ENCODE data around the gene MT2A. TPM values are rescaled to one million over a fixed set of nuclear protein-coding genes. Genes with fewer than 3 reads are reported as not detected.

Gene MT2A
- total and polyA plus RNA-seq, 10 of the 15 experiments (the other 5 are each of a cell fraction or from before 2014, with no cell fraction given), result 7.3 to 271 (median 53.5) TPM

GRCh38 chr16:56623637-56624036, 15.3 kb downstream of the MT2A start:
- in situ Hi-C loops (cut with MboI), result no loop called here
- H3K4me1 ChIP-seq (ENCODE audit: control insufficient read depth, insufficient read depth, low read length), result 0 out of 2 replicates have a peak, but pooled peaks cover 3% of the 10 kb centered on the region
- H4K20me1 ChIP-seq (ENCODE audit: control insufficient read depth, insufficient read depth), result no peaks in the 10 kb centered on the region
- ChIA-PET SMC1A (ENCODE audit: uncharacterized antibody, unreplicated experiment) (interaction anchor here (1.1 to 2.9 kb wide), 8 partner anchors 10 to 175 kb away, joined by 3 to 12 read pairs (median 4); no protein-coding TSS in a partner anchor), POLR2A (interaction anchor here (1.2 to 1.3 kb wide), 2 partner anchors 11 to 12 kb away, joined by 4 read pairs; no protein-coding TSS in a partner anchor), CTCF (interaction anchor here (0.7 to 1.7 kb wide), 5 partner anchors 11 to 176 kb away, joined by 3 to 7 read pairs (median 3); partner anchors contain the start of gene MT2A), RAD21 (ENCODE audit: unreplicated experiment) (interaction anchor here (1.0 to 1.1 kb wide), 3 partner anchors 14 to 20 kb away, joined by 3 to 5 read pairs (median 4); partner anchors contain the start of gene MT2A)
- H3K36me3 ChIP-seq (ENCODE audit: control insufficient read depth in 2 of 2, insufficient read depth in 2 of 2, low read length in 1 of 2), result no peaks in the 10 kb centered on the region
- no peak overlapping the region for H3K27ac ChIP-seq (ENCODE audit: control insufficient read depth, insufficient read depth)
- H3K9ac ChIP-seq (ENCODE audit: control insufficient read depth, insufficient read depth, low read length), result no peak overlapping the region
- no peak overlapping the region for H3K4me3 ChIP-seq
- ATAC-seq, result no peak
- TF ChIP-seq MEF2A (IDR thresholded peaks at IDR 0.05; ENCODE audit: insufficient read depth, low read depth, low read length) (no peak), DPF2 (IDR thresholded peaks at IDR 0.05) (no peak), BMI1 (IDR thresholded peaks at IDR 0.05; ENCODE audit: borderline replicate concordance) (no peak), MTA2 (IDR thresholded peaks at IDR 0.05; ENCODE audit: low read depth) (no peak)
- H3K4me2 ChIP-seq (ENCODE audit: control insufficient read depth, insufficient read depth), result no peak overlapping the region
- intact Hi-C loops (cut with micrococcal nuclease; ENCODE audit: unreplicated experiment), result no loop called here
- H3K79me2 ChIP-seq (ENCODE audit: control insufficient read depth, insufficient read depth, low read length), result no peaks in the 10 kb centered on the region
- no peak overlapping the region for H2AFZ ChIP-seq (ENCODE audit: control insufficient read depth, low read depth, low read length)
- BruUV-seq (replicated peaks), result no TSS peak
- no peaks in the 10 kb centered on the region for H3K9me3 ChIP-seq (replicated peaks; ENCODE audit: control insufficient read depth, insufficient read depth, low read length)
- WGBS (ENCODE audit: insufficient coverage, insufficient replicate concordance, low lambda C conversion rate, missing lambda C conversion rate), result 80% methylated on average over 2 of the region's 2 CpGs
- H3K27me3 ChIP-seq (replicated peaks in 1 of 2; ENCODE audit: control insufficient read depth in 2 of 2, insufficient read depth in 2 of 2, low read length in 1 of 2), result no peaks in the 10 kb centered on the region; a peak in 2 of 4 replicates
- no peak for FAIRE-seq
- DNase-seq (ENCODE audit: low read depth, low spot score), result no peak

- no peaks in the 10 kb centered on the region; a peak in 2 of 4 replicates for H3K27me3 ChIP-seq (replicated peaks in 1 of 2; ENCODE audit: control insufficient read depth in 2 of 2, insufficient read depth in 2 of 2, low read length in 1 of 2)
- no peaks in the 10 kb centered on the region for H4K20me1 ChIP-seq (ENCODE audit: control insufficient read depth, insufficient read depth)
- DNase-seq (ENCODE audit: low read depth, low spot score) (no peak), FAIRE-seq (no peak), ATAC-seq (peak; percentile 85)
- H3K36me3 ChIP-seq (ENCODE audit: control insufficient read depth in 2 of 2, insufficient read depth in 2 of 2, low read length in 1 of 2), result no peaks in the 10 kb centered on the region
- H3K9me3 ChIP-seq (replicated peaks; ENCODE audit: control insufficient read depth, insufficient read depth, low read length), result no peaks in the 10 kb centered on the region
- peak within 1 kb of the TSS; percentile 56; the same call in 1 of the 2 replicates for H3K9ac ChIP-seq (ENCODE audit: control insufficient read depth, insufficient read depth, low read length)
- peak within 1 kb of the TSS; percentile 40 for H3K4me2 ChIP-seq (ENCODE audit: control insufficient read depth, insufficient read depth)
- no peak within 1 kb of the TSS for H3K27ac ChIP-seq (ENCODE audit: control insufficient read depth, insufficient read depth)
- CTCF ChIA-PET, result interaction anchor here (0.7 to 1.0 kb wide), 2 partner anchors 17 to 25 kb away, joined by 3 read pairs; partner anchors contain the start of gene MT2A
- peak within 1 kb of the TSS; percentile 87 for H2AFZ ChIP-seq (ENCODE audit: control insufficient read depth, low read depth, low read length)
- peak within 1 kb of the TSS; percentile 44; the same call in 1 of the 2 replicates for H3K4me3 ChIP-seq
- no TSS peak for BruUV-seq (replicated peaks)
- 7% methylated on average over 53 of the region's 62 CpGs for WGBS (ENCODE audit: insufficient coverage, insufficient replicate concordance, low lambda C conversion rate, missing lambda C conversion rate)
- RAD21 ChIA-PET (ENCODE audit: unreplicated experiment), result interaction anchor here (0.6 to 1.3 kb wide), 3 partner anchors 14 to 65 kb away, joined by 3 to 5 read pairs (median 4); partner anchors contain the start of gene MT2A
- peaks cover 14% of the 10 kb centered on the region for H3K4me1 ChIP-seq (ENCODE audit: control insufficient read depth, insufficient read depth, low read length)
- in situ Hi-C loops (cut with MboI) (no loop called here), intact Hi-C loops (cut with micrococcal nuclease; ENCODE audit: unreplicated experiment) (no loop called here)
- no peaks in the 10 kb centered on the region for H3K79me2 ChIP-seq (ENCODE audit: control insufficient read depth, insufficient read depth, low read length)
- POLR2A ChIA-PET, result interaction anchor here (0.6 to 1.5 kb wide), 4 partner anchors 15 to 75 kb away, joined by 3 to 4 read pairs (median 3); partner anchors contain the start of gene MT2A
- SMC1A ChIA-PET (ENCODE audit: uncharacterized antibody, unreplicated experiment), result interaction anchor here (0.9 kb wide), 1 partner anchor 71 kb away, joined by 3 read pairs; no protein-coding TSS in a partner anchor
- TF ChIP-seq TCF12 (IDR thresholded peaks at IDR 0.05; ENCODE audit: low read depth, low read length), result peak; percentile 39; the same call in 1 of the 2 replicates
- peak; percentile 58; the same call in 1 of the 2 replicates for TF ChIP-seq IKZF1 (conservative IDR thresholded peaks at IDR 0.05)
- TF ChIP-seq ASH2L (IDR thresholded peaks at IDR 0.05; ENCODE audit: borderline replicate concordance, low read depth), result no peak
- TF ChIP-seq KLF5 (IDR thresholded peaks at IDR 0.05; ENCODE audit: partially characterized antibody), result no peak
- no peak for TF ChIP-seq NR2C1 (IDR thresholded peaks at IDR 0.05)
- no peak for TF ChIP-seq CHD4 (IDR thresholded peaks at IDR 0.05)
- TF ChIP-seq EZH2 (IDR thresholded peaks at IDR 0.05; ENCODE audit: borderline replicate concordance, control insufficient read depth, low read depth, low read length), result no peak
- no peak for TF ChIP-seq PML (IDR thresholded peaks at IDR 0.05; ENCODE audit: low read length)
Observed at GRCh38 chr16:56625140-56625942, 17.0 kb downstream of the MT2A start, which contains the start of gene MT1E. Gene MT1E, plus strand, starts transcription at chr16:56625781. Its CDS starts 71 bp downstream, at chr16:56625852.

Data from GM12878 (cell line).